ENCODE data around the gene NRG3.
A peak's percentile ranks its signal among the peaks of the same experiment; 100 is the strongest.

NRG3 gene

GRCh38 chr10:82759050-82759449 is 884.1 kb downstream of the NRG3 start:
- TF ChIP-seq CTCF (IDR thresholded peaks at IDR 0.05; ENCODE audit: low read depth, low read length): no peak
- DNase-seq (ENCODE audit: low read depth, low spot score): no peak
- H3K4me3 ChIP-seq (ENCODE audit: low read depth, low read length): no peak overlapping the region
- in situ Hi-C loops (cut with HindIII; ENCODE audit: low sequenced_read_pairs): no loop called here

- TF ChIP-seq CTCF (IDR thresholded peaks at IDR 0.05; ENCODE audit: low read depth, low read length): no peak
Observed at GRCh38 chr10:82762641-82763040, 887.6 kb downstream of the NRG3 start.

GRCh38 chr10:82768040-82768439 is 893.0 kb downstream of the NRG3 start:
- in situ Hi-C loops (cut with HindIII; ENCODE audit: low sequenced_read_pairs): no loop called here
- no peak for TF ChIP-seq CTCF (IDR thresholded peaks at IDR 0.05; ENCODE audit: low read depth, low read length)

More at GRCh38 chr10:82762641-82763040, 887.6 kb downstream of the NRG3 start:
- no peak overlapping the region for H3K4me3 ChIP-seq (ENCODE audit: low read depth, low read length)
- in situ Hi-C loops (cut with HindIII; ENCODE audit: low sequenced_read_pairs): no loop called here
- no peak for DNase-seq (ENCODE audit: low read depth, low spot score)

GRCh38 chr10:82778908-82779307 is 903.9 kb downstream of the NRG3 start:
- TF ChIP-seq CTCF (IDR thresholded peaks at IDR 0.05; ENCODE audit: low read depth, low read length): no peak
- in situ Hi-C loops (cut with HindIII; ENCODE audit: low sequenced_read_pairs): no loop called here
- DNase-seq (ENCODE audit: low read depth, low spot score): no peak
- H3K4me3 ChIP-seq (ENCODE audit: low read depth, low read length): no peak overlapping the region

More at GRCh38 chr10:82768040-82768439, 893.0 kb downstream of the NRG3 start:
- no peak overlapping the region for H3K4me3 ChIP-seq (ENCODE audit: low read depth, low read length)
- no peak for DNase-seq (ENCODE audit: low read depth, low spot score)

GRCh38 chr10:82796510-82796909 is 921.5 kb downstream of the NRG3 start:
- DNase-seq (ENCODE audit: low read depth, low spot score): peak; percentile 22
- TF ChIP-seq CTCF (IDR thresholded peaks at IDR 0.05; ENCODE audit: low read depth, low read length): peak; percentile 37
- in situ Hi-C loops (cut with HindIII; ENCODE audit: low sequenced_read_pairs): no loop called here
- no peak overlapping the region for H3K4me3 ChIP-seq (ENCODE audit: low read depth, low read length)

- in situ Hi-C loops (cut with HindIII; ENCODE audit: low sequenced_read_pairs): no loop called here
- no peak overlapping the region for H3K4me3 ChIP-seq (ENCODE audit: low read depth, low read length)
- TF ChIP-seq CTCF (IDR thresholded peaks at IDR 0.05; ENCODE audit: low read depth, low read length): no peak
- DNase-seq (ENCODE audit: low read depth, low spot score): no peak
Observed at GRCh38 chr10:82801289-82801688, 926.3 kb downstream of the NRG3 start.

GRCh38 chr10:82811621-82812020 is 936.6 kb downstream of the NRG3 start:
- TF ChIP-seq CTCF (IDR thresholded peaks at IDR 0.05; ENCODE audit: low read depth, low read length): peak; percentile 44
- DNase-seq (ENCODE audit: low read depth, low spot score): no peak
- no peak overlapping the region for H3K4me3 ChIP-seq (ENCODE audit: low read depth, low read length)
- in situ Hi-C loops (cut with HindIII; ENCODE audit: low sequenced_read_pairs): no loop called here
